Prostate gland (tissue), 2 donors: ENCODE measurements around the gene CNTN4.

ENCODE experiments used
- CTCF ChIP-seq, 4 experiments: fragments of 200-600 bp in 2 of 4; fragments of 450-650 bp in 2 of 4; sonication (generic) in 2 of 4; IDR thresholded peaks; 1 replicate in 3 of 4; 2 replicates in 1 of 4; pipeline ENCODE4 v1.5.1; 2016 to 2019; ENCODE audit warnings: antibody characterized with exemption in 4 of 4, mild to moderate bottlenecking in 2 of 4, moderate library complexity in 2 of 4
- POLR2A ChIP-seq: fragments of 450-650 bp; IDR thresholded peaks from one replicate; pipeline ENCODE4 v1.6.1; 2016; ENCODE audit warnings: antibody characterized with exemption, mild to moderate bottlenecking

GRCh38 chr3:2583046-2583445, 484.4 kb downstream of the CNTN4 start:
- no peak for TF ChIP-seq CTCF (IDR thresholded peaks at IDR 0.05)
- no peak for TF ChIP-seq POLR2A
